ENCODE data around the gene TMEM247. TPM values are rescaled to one million over a fixed set of nuclear protein-coding genes. Genes with fewer than 3 reads are reported as not detected.

Gene TMEM247
- total RNA-seq, 4 donors from 2014 or later: not detected

DNA sequence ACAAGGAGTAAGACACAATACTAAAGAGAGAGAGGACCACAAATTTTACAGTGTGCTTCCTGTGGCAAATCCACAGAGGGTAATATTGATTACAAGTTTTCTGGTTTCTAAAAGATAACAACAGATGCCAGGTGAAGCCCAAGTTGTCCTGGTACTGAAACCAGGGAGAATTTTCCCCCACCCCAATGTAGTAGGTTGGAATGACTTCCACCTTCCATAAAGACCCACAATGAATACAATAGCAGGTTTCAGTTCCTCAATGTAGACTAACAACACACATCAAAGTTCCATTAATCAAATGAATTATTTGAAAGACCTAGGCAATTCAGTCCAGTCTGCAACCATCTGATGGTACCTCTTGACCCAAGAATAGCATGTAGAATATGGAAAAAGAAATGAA, 44.0 kb upstream of the TMEM247 start:
- Histone ChIP-seq H3K4me1 (peaks cover 6% of the 10 kb centered on the region), H3K4me3 (no peak overlapping the region), H3K36me3 (no peaks in the 10 kb centered on the region), H3K27ac (no peak overlapping the region), H3K9me3 (no peaks in the 10 kb centered on the region), H3K27me3 (no peaks in the 10 kb centered on the region)
- DNase-seq (ENCODE audit: low spot score in 2 of 2): no peak
- TF ChIP-seq POLR2AphosphoS5 (IDR thresholded peaks at IDR 0.05) (no peak), EP300 (IDR thresholded peaks at IDR 0.05) (no peak), POLR2A (IDR thresholded peaks at IDR 0.05) (no peak)
- TF ChIP-seq, protein P1, sequence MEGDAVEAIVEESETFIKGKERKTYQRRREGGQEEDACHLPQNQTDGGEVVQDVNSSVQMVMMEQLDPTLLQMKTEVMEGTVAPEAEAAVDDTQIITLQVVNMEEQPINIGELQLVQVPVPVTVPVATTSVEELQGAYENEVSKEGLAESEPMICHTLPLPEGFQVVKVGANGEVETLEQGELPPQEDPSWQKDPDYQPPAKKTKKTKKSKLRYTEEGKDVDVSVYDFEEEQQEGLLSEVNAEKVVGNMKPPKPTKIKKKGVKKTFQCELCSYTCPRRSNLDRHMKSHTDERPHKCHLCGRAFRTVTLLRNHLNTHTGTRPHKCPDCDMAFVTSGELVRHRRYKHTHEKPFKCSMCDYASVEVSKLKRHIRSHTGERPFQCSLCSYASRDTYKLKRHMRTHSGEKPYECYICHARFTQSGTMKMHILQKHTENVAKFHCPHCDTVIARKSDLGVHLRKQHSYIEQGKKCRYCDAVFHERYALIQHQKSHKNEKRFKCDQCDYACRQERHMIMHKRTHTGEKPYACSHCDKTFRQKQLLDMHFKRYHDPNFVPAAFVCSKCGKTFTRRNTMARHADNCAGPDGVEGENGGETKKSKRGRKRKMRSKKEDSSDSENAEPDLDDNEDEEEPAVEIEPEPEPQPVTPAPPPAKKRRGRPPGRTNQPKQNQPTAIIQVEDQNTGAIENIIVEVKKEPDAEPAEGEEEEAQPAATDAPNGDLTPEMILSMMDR (IDR thresholded peaks at IDR 0.05): no peak

GRCh38 chr2:46435796-46436360, 43.5 kb upstream of the TMEM247 start:
- DNase-seq (ENCODE audit: low spot score in 2 of 2): no peak
- peaks cover 6% of the 10 kb centered on the region for H3K4me1 ChIP-seq

DNA sequence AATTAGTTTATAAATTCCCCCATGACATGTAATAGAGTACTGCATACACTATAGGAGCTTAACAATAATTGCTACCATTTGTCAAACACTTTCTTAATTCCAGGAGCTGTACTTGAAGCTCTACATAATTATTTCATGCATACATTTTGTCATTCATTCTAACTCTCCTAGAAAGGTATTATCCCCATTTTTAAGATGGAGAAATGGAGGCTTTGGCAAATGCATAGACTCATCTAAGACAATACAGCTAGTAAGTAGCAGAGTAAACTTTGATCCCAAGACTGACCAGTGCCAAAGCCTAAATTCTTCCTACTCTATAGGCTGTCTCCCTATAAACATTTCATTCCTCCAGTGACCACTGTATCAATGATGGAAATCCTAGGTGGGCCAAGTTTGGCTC, 42.6 kb upstream of the TMEM247 start:
- no peak overlapping the region for H3K27ac ChIP-seq
- H3K4me1 ChIP-seq: peaks cover 6% of the 10 kb centered on the region
- no peaks in the 10 kb centered on the region for H3K36me3 ChIP-seq
- H3K27me3 ChIP-seq: no peaks in the 10 kb centered on the region
- no peak overlapping the region for H3K4me3 ChIP-seq
- TF ChIP-seq POLR2A (IDR thresholded peaks at IDR 0.05) (no peak), POLR2AphosphoS5 (IDR thresholded peaks at IDR 0.05) (no peak), EP300 (IDR thresholded peaks at IDR 0.05) (no peak)
- TF ChIP-seq, protein P1 (IDR thresholded peaks at IDR 0.05): no peak
- no peak for DNase-seq (ENCODE audit: low spot score in 2 of 2)
- no peaks in the 10 kb centered on the region for H3K9me3 ChIP-seq

More at GRCh38 chr2:46435796-46436360, 43.5 kb upstream of the TMEM247 start:
- no peaks in the 10 kb centered on the region for H3K9me3 ChIP-seq
- TF ChIP-seq, protein P1 (IDR thresholded peaks at IDR 0.05): no peak
- TF ChIP-seq POLR2AphosphoS5 (IDR thresholded peaks at IDR 0.05) (no peak), POLR2A (IDR thresholded peaks at IDR 0.05) (no peak), EP300 (IDR thresholded peaks at IDR 0.05) (no peak)
- no peaks in the 10 kb centered on the region for H3K27me3 ChIP-seq
- no peaks in the 10 kb centered on the region for H3K36me3 ChIP-seq
- no peak overlapping the region for H3K27ac ChIP-seq
- WGBS: 50% methylated on average over 4 of the region's 4 CpGs
- H3K4me3 ChIP-seq: no peak overlapping the region

DNA sequence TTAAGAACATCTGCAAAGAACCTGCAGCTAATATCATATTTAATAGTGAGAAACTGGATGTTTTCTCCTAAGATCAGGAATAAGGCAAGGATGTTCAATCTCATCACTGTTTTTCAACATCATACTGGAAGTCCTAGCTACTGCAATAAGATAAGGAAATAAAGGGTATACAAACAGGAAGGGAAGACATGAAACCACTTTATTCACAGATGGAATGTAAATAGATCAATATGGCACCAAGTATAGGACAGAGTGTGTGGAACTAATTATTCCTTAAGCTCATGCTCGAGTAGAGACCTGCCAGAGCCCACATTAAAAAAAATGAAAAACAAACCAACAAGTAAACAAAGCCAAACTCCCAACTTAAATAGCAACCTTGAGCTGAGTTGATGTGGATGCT, 41.3 kb upstream of the TMEM247 start:
- no peak for TF ChIP-seq POLR2A (IDR thresholded peaks at IDR 0.05)
- no peak for TF ChIP-seq EP300 (IDR thresholded peaks at IDR 0.05)
- TF ChIP-seq POLR2AphosphoS5 (IDR thresholded peaks at IDR 0.05): no peak
- TF ChIP-seq, protein P1 (IDR thresholded peaks at IDR 0.05): no peak
- WGBS: 55% methylated on average over 1 of the region's 1 CpG

GRCh38 chr2:46438794-46439193, 40.6 kb upstream of the TMEM247 start:
- DNase-seq (ENCODE audit: low spot score in 2 of 2): no peak
- no peak overlapping the region for H3K4me3 ChIP-seq
- H3K27ac ChIP-seq: no peak overlapping the region
- WGBS: 71% methylated on average over 2 of the region's 2 CpGs
- no peaks in the 10 kb centered on the region for H3K27me3 ChIP-seq
- peaks cover 6% of the 10 kb centered on the region for H3K4me1 ChIP-seq
- H3K36me3 ChIP-seq: no peaks in the 10 kb centered on the region
- no peaks in the 10 kb centered on the region for H3K9me3 ChIP-seq
- TF ChIP-seq POLR2AphosphoS5 (IDR thresholded peaks at IDR 0.05) (no peak), EP300 (IDR thresholded peaks at IDR 0.05) (no peak), POLR2A (IDR thresholded peaks at IDR 0.05) (no peak)
- TF ChIP-seq, protein P1 (IDR thresholded peaks at IDR 0.05): no peak

More for the DNA sequence above, 41.3 kb upstream of the TMEM247 start:
- no peaks in the 10 kb centered on the region for H3K9me3 ChIP-seq
- no peaks in the 10 kb centered on the region for H3K36me3 ChIP-seq
- peaks cover 6% of the 10 kb centered on the region for H3K4me1 ChIP-seq
- H3K27me3 ChIP-seq: no peaks in the 10 kb centered on the region
- no peak overlapping the region for H3K4me3 ChIP-seq
- no peak for DNase-seq (ENCODE audit: low spot score in 2 of 2)
- H3K27ac ChIP-seq: no peak overlapping the region

All from suprapubic skin (tissue), 4 donors.